IMR-90 (cell line): ENCODE measurements around the gene CCDC61. TPM values are rescaled to one million over a fixed set of nuclear protein-coding genes. Genes with fewer than 3 reads are reported as not detected.

Experiments used
- ATAC-seq: fragments of 200-7000 bp; cut with Tn5 transposase; 2 replicates; pipeline ENCODE4 v1.9.1; 2020; ENCODE audit warnings: low read depth, mild to moderate bottlenecking, moderate library complexity
- BruUV-seq: library from RNA; stranded (reverse); fragments of 400-500 nt; replicated peaks from 2 replicates; lab custom pipeline; 2021; lab: Mats Ljungman, UMichigan
- CTCF ChIA-PET: fragments of 300-600 bp; formaldehyde crosslinking; extraction: SDS; loops from one replicate; lab custom pipeline; 2021; ENCODE audit warnings: antibody characterized with exemption; lab: Yijun Ruan, JAX
- POLR2A ChIA-PET: fragments of 300-600 bp; sonication (Branson Sonifier 250); formaldehyde crosslinking; loops from one replicate; lab custom pipeline; 2022; ENCODE audit warnings: antibody characterized with exemption; ENCODE audit not compliant: unreplicated experiment; lab: Charles Lee
- DNase-seq: peaks from one replicate; pipeline ENCODE4 v3.0.0; 2013
- H2AFZ ChIP-seq: replicated peaks from 2 replicates; pipeline ENCODE3; 2013; ENCODE audit warnings: low read length, mild to moderate bottlenecking; ENCODE audit not compliant: poor library complexity
- H2AK5ac ChIP-seq: 2 replicates; pipeline ENCODE4 v1.6.1; 2013; ENCODE audit warnings: low read depth, low read length, inconsistent platforms
- H2AK9ac ChIP-seq: replicated peaks from 2 replicates; pipeline ENCODE3; 2013; ENCODE audit warnings: mild to moderate bottlenecking, low read depth, low read length, moderate library complexity; ENCODE audit not compliant: poor library complexity
- H2BK120ac ChIP-seq: 2 replicates; pipeline ENCODE4 v1.6.1; 2013; ENCODE audit warnings: low read depth, low read length, inconsistent platforms
- H2BK15ac ChIP-seq: 3 replicates; pipeline ENCODE4 v1.6.1; 2013; ENCODE audit warnings: low read depth, low read length, inconsistent platforms
- H2BK20ac ChIP-seq: 2 replicates; pipeline ENCODE4 v1.6.1; 2013; ENCODE audit warnings: low read depth, mild to moderate bottlenecking, inconsistent platforms, low read length, moderate library complexity
- H2BK5ac ChIP-seq: 2 replicates; pipeline ENCODE4 v1.6.1; 2013; ENCODE audit warnings: mild to moderate bottlenecking, low read depth, low read length, inconsistent platforms; ENCODE audit not compliant: poor library complexity, severe bottlenecking
- H3K14ac ChIP-seq: replicated peaks from 2 replicates; pipeline ENCODE4 v1.6.1; 2013; ENCODE audit warnings: low read depth, low read length, inconsistent platforms
- H3K18ac ChIP-seq: 2 replicates; pipeline ENCODE4 v1.6.1; 2013; ENCODE audit warnings: low read depth, low read length, control low read depth
- H3K23ac ChIP-seq: 2 replicates; pipeline ENCODE4 v1.6.1; 2013; ENCODE audit warnings: low read depth, low read length, inconsistent platforms
- H3K27ac ChIP-seq: 2 replicates; pipeline ENCODE4 v1.5.1; 2013; ENCODE audit warnings: mild to moderate bottlenecking, control low read depth, low read length; ENCODE audit not compliant: insufficient read depth
- H3K27me3 ChIP-seq: 2 replicates; pipeline ENCODE4 v1.6.1; 2013; ENCODE audit warnings: low read length; ENCODE audit not compliant: control insufficient read depth, insufficient read depth
- H3K36me3 ChIP-seq: 2 replicates; pipeline ENCODE4 v1.6.1; 2013; ENCODE audit warnings: low read length, mixed read lengths; ENCODE audit not compliant: control insufficient read depth, insufficient read depth
- H3K4ac ChIP-seq: 2 replicates; pipeline ENCODE4 v1.6.1; 2013; ENCODE audit warnings: low read depth, low read length, inconsistent platforms
- H3K4me1 ChIP-seq: 2 replicates; pipeline ENCODE4 v1.6.1; 2013; ENCODE audit warnings: low read length, mixed read lengths; ENCODE audit not compliant: control insufficient read depth, insufficient read depth
- H3K4me2 ChIP-seq: 2 replicates; pipeline ENCODE4 v1.6.1; 2013; ENCODE audit warnings: low read depth, mild to moderate bottlenecking, control low read depth, low read length, moderate library complexity
- H3K4me3 ChIP-seq: 2 replicates; pipeline ENCODE4 v1.5.1; 2013; ENCODE audit warnings: low read depth, mild to moderate bottlenecking, control low read depth, low read length, moderate library complexity; ENCODE audit not compliant: insufficient read depth
- H3K56ac ChIP-seq: 2 replicates; pipeline ENCODE4 v1.6.1; 2013; ENCODE audit warnings: low read length, inconsistent platforms; ENCODE audit not compliant: insufficient read depth; ENCODE audit errors: extremely low read depth
- H3K79me1 ChIP-seq, 2 experiments: 2 replicates each; pipeline ENCODE4 v1.6.1; 2013; ENCODE audit warnings: low read length in 2 of 2, inconsistent platforms in 1 of 2, low read depth in 1 of 2
- H3K9ac ChIP-seq: 2 replicates; pipeline ENCODE4 v1.6.1; 2013; ENCODE audit warnings: low read depth, low read length, control low read depth
- H3K9me1 ChIP-seq: 2 replicates; pipeline ENCODE4 v1.6.1; 2013; ENCODE audit warnings: low read length, inconsistent platforms; ENCODE audit not compliant: insufficient read depth
- H3K9me3 ChIP-seq: 2 replicates; pipeline ENCODE4 v1.6.1; 2013; ENCODE audit warnings: low read length; ENCODE audit not compliant: control insufficient read depth, insufficient read depth
- H4K20me1 ChIP-seq: 2 replicates; pipeline ENCODE4 v1.6.1; 2013; ENCODE audit warnings: low read length, inconsistent platforms; ENCODE audit not compliant: insufficient read depth
- H4K5ac ChIP-seq: 2 replicates; pipeline ENCODE4 v1.6.1; 2013; ENCODE audit warnings: mild to moderate bottlenecking, low read depth, low read length, control low read depth
- H4K8ac ChIP-seq, 2 experiments: 2 replicates each; pipeline ENCODE4 v1.6.1; 2013; ENCODE audit warnings: low read depth in 2 of 2, low read length in 2 of 2, control low read depth in 1 of 2, inconsistent platforms in 1 of 2
- H4K91ac ChIP-seq: 2 replicates; pipeline ENCODE4 v1.6.1; 2013; ENCODE audit warnings: low read depth, low read length, inconsistent platforms; ENCODE audit not compliant: insufficient read depth
- BHLHE40 ChIP-seq: fragments of 150-350 bp; IDR thresholded peaks from 2 replicates; pipeline ENCODE4 v1.6.1; 2016; ENCODE audit warnings: mild to moderate bottlenecking, low read depth, low read length
- CEBPB ChIP-seq: IDR thresholded peaks from 2 replicates; pipeline ENCODE4 v1.6.1; 2012; ENCODE audit warnings: low read depth, low read length, improper control_type of control experiment
- CHD1 ChIP-seq: IDR thresholded peaks from 2 replicates; pipeline ENCODE4 v1.6.1; 2012; ENCODE audit warnings: low read depth, low read length, improper control_type of control experiment
- FOS ChIP-seq: fragments of 150-350 bp; IDR thresholded peaks from 2 replicates; pipeline ENCODE4 v1.6.1; 2016; ENCODE audit warnings: low read depth, low read length
- MAFK ChIP-seq: IDR thresholded peaks from 2 replicates; pipeline ENCODE4 v1.6.1; 2012; ENCODE audit warnings: low read depth, low read length, improper control_type of control experiment
- MAZ ChIP-seq: IDR thresholded peaks from 2 replicates; pipeline ENCODE4 v1.6.1; 2012; ENCODE audit warnings: low read depth, mild to moderate bottlenecking, low read length, improper control_type of control experiment, moderate library complexity, borderline replicate concordance
- MXI1 ChIP-seq: IDR thresholded peaks from 2 replicates; pipeline ENCODE4 v1.6.1; 2012; ENCODE audit warnings: low read depth, mild to moderate bottlenecking, low read length, moderate library complexity, borderline replicate concordance
- NFE2L2 ChIP-seq: fragments of 150-350 bp; IDR thresholded peaks from 2 replicates; pipeline ENCODE4 v1.6.1; 2016; ENCODE audit warnings: low read depth, mild to moderate bottlenecking, low read length
- POLR2A ChIP-seq: IDR thresholded peaks from 2 replicates; pipeline ENCODE4 v1.6.1; 2012; ENCODE audit warnings: mild to moderate bottlenecking, low read depth, low read length
- RAD21 ChIP-seq: IDR thresholded peaks from 2 replicates; pipeline ENCODE4 v1.6.1; 2012; ENCODE audit warnings: low read length, improper control_type of control experiment
- RCOR1 ChIP-seq: IDR thresholded peaks from 2 replicates; pipeline ENCODE4 v1.6.1; 2012; ENCODE audit warnings: mild to moderate bottlenecking, low read length, improper control_type of control experiment; ENCODE audit not compliant: insufficient replicate concordance
- SMC3 ChIP-seq: fragments of 150-350 bp; IDR thresholded peaks from 2 replicates; pipeline ENCODE4 v1.6.1; 2016; ENCODE audit warnings: low read depth, mild to moderate bottlenecking, antibody characterized with exemption, low read length, moderate library complexity
- WGBS, 2 experiments: methylation state at CpG; one replicate each; pipeline versions ENCODE4 v1.1.5 to v1.1.7; 2013; ENCODE audit warnings: missing lambda C conversion rate in 2 of 2; ENCODE audit not compliant: insufficient read length in 1 of 2; ENCODE audit errors: extremely low coverage in 2 of 2; 5-methylcytosine and 5-hydroxymethylcytosine counted together
- dilution Hi-C: fragments of 300-500 bp; cut with HindIII; formaldehyde crosslinking; loops from one replicate; pipeline ENCODE4 v1.14.3; 2018; ENCODE audit warnings: low sequenced_read_pairs; ENCODE audit not compliant: unreplicated experiment
- in situ Hi-C: fragments of 300-500 bp; cut with MboI; formaldehyde crosslinking; loops from 3 replicates; pipeline ENCODE4 v1.14.3; 2019; ENCODE audit warnings: low sequenced_read_pairs, inconsistent platforms, mixed read lengths
- intact Hi-C: fragments of 100-400 bp; cut with micrococcal nuclease; formaldehyde crosslinking; loops from 2 replicates; pipeline ENCODE4 v1.10.0; 2022
- polyA plus RNA-seq, 3 experiments: library from polyadenylated mRNA; depleted of rRNA; stranded (reverse); fragments of >200 nt; gene quantifications; 2 replicates each; pipeline ENCODE4 v1.2.3, GENCODE V29; 2012; ENCODE audit warnings: low replicate concordance in 1 of 3
- total RNA-seq: library from RNA; depleted of rRNA; stranded (reverse); fragments of >200 nt; gene quantifications from 2 replicates; pipeline ENCODE4 v1.2.3, GENCODE V29; 2012
- TF ChIP-seq, protein P1 (sequence below): fragments of 150-350 bp; IDR thresholded peaks from 2 replicates; pipeline ENCODE4 v1.6.1; 2017; ENCODE audit warnings: mild to moderate bottlenecking, antibody characterized with exemption, low read length, low read depth
- TF ChIP-seq, protein P2 (sequence below): fragments of 150-350 bp; IDR thresholded peaks from 2 replicates; pipeline ENCODE4 v1.6.1; 2016; ENCODE audit warnings: low read depth, mild to moderate bottlenecking, low read length, moderate library complexity, borderline replicate concordance
- TF ChIP-seq, protein P3 (sequence below): conservative IDR thresholded peaks from 2 replicates; pipeline ENCODE4 v1.5.1; 2012; ENCODE audit warnings: mild to moderate bottlenecking, low read depth, low read length, improper control_type of control experiment

The CCDC61 gene
- total and polyA plus RNA-seq, 2 of the 4 experiments (the other 2 are of a cell fraction): 3.2 to 9.1 TPM

DNA sequence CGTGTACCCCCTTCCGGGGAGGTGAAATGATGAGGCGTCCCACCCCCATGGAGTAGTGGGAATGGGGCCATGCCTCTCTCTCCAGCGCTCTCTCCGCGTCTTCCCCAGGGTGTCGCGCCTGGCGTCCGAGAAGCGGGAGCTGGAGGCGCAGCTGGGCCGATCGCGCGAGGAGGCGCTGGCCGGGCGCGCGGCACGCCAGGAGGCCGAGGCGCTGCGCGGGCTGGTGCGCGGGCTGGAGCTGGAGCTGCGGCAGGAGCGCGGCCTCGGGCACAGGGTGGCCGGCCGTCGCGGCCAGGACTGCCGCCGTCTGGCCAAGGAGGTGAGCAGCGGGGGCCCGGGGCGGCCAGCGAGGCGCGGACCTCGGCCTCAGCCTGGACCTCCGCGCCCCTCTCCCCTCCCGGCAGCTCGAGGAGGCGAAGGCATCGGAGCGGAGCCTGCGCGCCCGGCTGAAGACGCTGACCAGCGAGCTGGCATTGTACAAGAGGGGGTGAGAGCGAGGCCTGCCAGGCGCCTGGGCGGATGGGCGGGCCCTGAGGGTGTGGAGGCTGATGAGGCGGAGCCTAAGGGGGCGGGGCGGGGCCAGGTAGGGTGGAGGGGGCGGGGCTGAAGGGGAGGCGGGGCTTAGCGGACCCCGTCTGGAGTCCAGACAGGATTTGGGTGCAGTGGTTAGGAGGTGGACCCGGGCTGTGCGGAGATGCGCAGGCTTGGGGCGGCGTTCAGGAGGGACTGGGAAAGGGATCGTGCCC lies 19.8 kb downstream of the CCDC61 start:
- Histone ChIP-seq H2AK5ac (no peak overlapping the region), H3K9me1 (peaks cover 3% of the 10 kb centered on the region; the same call in 1 of the 2 replicates), H3K14ac (no peak overlapping the region), H2BK120ac (no peak overlapping the region), H3K4me3 (no peak overlapping the region), H2BK15ac (no peak overlapping the region), H2AK9ac (peak overlapping the region; percentile 58), H4K20me1 (peaks cover 21% of the 10 kb centered on the region), H3K27me3 (peaks cover 17% of the 10 kb centered on the region), H3K36me3 (no peaks in the 10 kb centered on the region), H2BK5ac (no peak overlapping the region), H3K79me1 (no peaks in the 10 kb centered on the region), H4K91ac (no peak overlapping the region), H2AFZ (peak overlapping the region; percentile 76), H3K18ac (no peak overlapping the region), H3K4ac (no peak overlapping the region), H4K8ac (no peak overlapping the region), H2BK20ac (no peak overlapping the region), H3K27ac (no peak overlapping the region), H3K4me1 (peaks cover 7% of the 10 kb centered on the region; the same call in 1 of the 2 replicates), H3K9me3 (no peaks in the 10 kb centered on the region), H3K9ac (no peak overlapping the region), H3K56ac (no peak overlapping the region), H4K5ac (no peak overlapping the region), H3K4me2 (peak overlapping the region; percentile 35; the same call in 1 of the 2 replicates), H3K23ac (no peak overlapping the region)
- no TSS peak for BruUV-seq
- 12% methylated on average over 44 of the region's 74 CpGs; no CpG with 5 or more reads in 1 of the 2 experiments for WGBS, 2 experiments
- peak; percentile 40 for ATAC-seq
- in situ Hi-C loops: no loop called here
- DNase-seq: no peak
- dilution Hi-C loops: no loop called here
- ChIA-PET CTCF (interaction anchor here (1.0 kb wide), 1 partner anchor 13 kb away, joined by 3 read pairs; no protein-coding TSS in a partner anchor), POLR2A (no interaction called here)
- intact Hi-C loops: no loop called here
- TF ChIP-seq, protein P1, sequence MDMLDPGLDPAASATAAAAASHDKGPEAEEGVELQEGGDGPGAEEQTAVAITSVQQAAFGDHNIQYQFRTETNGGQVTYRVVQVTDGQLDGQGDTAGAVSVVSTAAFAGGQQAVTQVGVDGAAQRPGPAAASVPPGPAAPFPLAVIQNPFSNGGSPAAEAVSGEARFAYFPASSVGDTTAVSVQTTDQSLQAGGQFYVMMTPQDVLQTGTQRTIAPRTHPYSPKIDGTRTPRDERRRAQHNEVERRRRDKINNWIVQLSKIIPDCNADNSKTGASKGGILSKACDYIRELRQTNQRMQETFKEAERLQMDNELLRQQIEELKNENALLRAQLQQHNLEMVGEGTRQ: no peak
- TF ChIP-seq POLR2A (no peak), MXI1 (no peak), BHLHE40 (no peak), NFE2L2 (no peak), FOS (no peak), SMC3 (no peak), RAD21 (no peak), CEBPB (no peak), CHD1 (no peak), RCOR1 (no peak), MAZ (no peak), MAFK (no peak)
- TF ChIP-seq, protein P2, sequence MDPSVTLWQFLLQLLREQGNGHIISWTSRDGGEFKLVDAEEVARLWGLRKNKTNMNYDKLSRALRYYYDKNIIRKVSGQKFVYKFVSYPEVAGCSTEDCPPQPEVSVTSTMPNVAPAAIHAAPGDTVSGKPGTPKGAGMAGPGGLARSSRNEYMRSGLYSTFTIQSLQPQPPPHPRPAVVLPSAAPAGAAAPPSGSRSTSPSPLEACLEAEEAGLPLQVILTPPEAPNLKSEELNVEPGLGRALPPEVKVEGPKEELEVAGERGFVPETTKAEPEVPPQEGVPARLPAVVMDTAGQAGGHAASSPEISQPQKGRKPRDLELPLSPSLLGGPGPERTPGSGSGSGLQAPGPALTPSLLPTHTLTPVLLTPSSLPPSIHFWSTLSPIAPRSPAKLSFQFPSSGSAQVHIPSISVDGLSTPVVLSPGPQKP: no peak
- TF ChIP-seq, protein P3, sequence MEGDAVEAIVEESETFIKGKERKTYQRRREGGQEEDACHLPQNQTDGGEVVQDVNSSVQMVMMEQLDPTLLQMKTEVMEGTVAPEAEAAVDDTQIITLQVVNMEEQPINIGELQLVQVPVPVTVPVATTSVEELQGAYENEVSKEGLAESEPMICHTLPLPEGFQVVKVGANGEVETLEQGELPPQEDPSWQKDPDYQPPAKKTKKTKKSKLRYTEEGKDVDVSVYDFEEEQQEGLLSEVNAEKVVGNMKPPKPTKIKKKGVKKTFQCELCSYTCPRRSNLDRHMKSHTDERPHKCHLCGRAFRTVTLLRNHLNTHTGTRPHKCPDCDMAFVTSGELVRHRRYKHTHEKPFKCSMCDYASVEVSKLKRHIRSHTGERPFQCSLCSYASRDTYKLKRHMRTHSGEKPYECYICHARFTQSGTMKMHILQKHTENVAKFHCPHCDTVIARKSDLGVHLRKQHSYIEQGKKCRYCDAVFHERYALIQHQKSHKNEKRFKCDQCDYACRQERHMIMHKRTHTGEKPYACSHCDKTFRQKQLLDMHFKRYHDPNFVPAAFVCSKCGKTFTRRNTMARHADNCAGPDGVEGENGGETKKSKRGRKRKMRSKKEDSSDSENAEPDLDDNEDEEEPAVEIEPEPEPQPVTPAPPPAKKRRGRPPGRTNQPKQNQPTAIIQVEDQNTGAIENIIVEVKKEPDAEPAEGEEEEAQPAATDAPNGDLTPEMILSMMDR: no peak
